A673 (cell line): ENCODE results near the gene GLUL.

Experiments
- CTCF ChIP-seq: fragments of 300-800, 200-600 bp; sonication (generic); conservative IDR thresholded peaks from 2 replicates; pipeline ENCODE4 v1.5.1; 2017; ENCODE audit warnings: low read depth, mild to moderate bottlenecking, antibody characterized with exemption, low read length, moderate library complexity, mixed read lengths
- EZH2 ChIP-seq: fragments of 200-600 bp; sonication (generic); IDR thresholded peaks from 2 replicates; pipeline ENCODE4 v1.6.1; 2017; ENCODE audit warnings: borderline replicate concordance, low read depth, mild to moderate bottlenecking, mixed read lengths, antibody characterized with exemption, low read length; ENCODE audit not compliant: poor library complexity, severe bottlenecking

- no peak for TF ChIP-seq EZH2
- no peak for TF ChIP-seq CTCF
Measured at GRCh38 chr1:182368358-182368757, 23.2 kb downstream of the GLUL start.
